NCI-H146 treated with DMSO at 0.1 percent for 48 hours (cell line): Measurements from ENCODE around the gene EPHB1.
"Not testable (repeated sequence)": the region's sequence is repeated elsewhere in the genome, so short reads cannot be mapped to it uniquely, and the experiment has no call there.

ENCODE experiments used
- DNase-seq: peaks from one replicate; lab custom pipeline; 2025; ENCODE audit not compliant: unreplicated experiment; lab: John Stamatoyannopoulos, UW

EPHB1 gene

DNA sequence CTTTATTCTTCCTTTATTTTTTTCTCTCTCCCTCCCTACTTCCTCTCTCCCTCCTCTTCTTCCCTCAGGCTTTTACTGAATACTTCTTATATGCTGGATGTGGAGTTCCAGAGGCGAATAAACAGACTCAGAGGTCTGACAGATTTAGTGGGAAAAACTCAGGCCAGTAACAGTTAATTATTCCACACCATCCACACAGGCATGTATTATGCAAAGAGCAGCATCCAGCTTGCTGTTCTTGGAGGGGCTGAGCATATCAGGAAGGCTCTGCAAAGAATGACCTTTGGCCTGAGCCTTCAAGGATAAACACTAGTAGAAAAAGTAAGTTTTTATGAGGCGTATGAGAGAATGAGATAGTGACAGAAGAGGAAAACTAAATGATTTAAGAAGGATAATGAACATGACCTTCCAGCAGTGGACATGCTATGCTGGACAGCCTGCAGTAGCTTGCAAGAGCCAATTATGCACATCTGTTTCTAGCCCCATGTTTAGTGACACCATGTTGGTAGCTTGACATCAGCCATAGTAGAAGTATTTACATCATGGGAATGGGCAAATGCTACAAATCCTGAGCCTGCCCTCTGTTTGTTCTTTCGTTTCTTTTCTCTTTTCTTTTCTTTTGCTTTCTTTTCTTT lies 387.4 kb downstream of the EPHB1 start:
- DNase-seq: no peak

DNA sequence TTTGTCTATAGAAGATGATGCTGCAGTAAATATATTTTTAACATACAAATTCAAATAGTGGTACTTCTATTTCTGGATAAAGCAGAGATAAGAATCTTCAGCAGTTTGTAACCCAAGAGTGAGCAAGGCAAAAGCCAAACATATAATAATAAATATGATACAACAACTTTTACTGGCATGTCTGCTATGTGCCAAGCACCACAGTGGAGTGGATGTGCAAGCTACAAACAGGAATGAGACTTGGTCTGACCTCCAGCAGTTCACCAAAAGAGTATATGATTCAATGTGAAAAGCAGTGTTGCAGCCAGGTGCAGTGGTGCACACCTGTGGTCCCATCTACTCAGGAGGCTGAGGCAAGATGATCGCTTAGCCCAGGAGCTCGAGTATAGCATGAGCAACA lies 395.6 kb downstream of the EPHB1 start:
- no peak for DNase-seq

DNA sequence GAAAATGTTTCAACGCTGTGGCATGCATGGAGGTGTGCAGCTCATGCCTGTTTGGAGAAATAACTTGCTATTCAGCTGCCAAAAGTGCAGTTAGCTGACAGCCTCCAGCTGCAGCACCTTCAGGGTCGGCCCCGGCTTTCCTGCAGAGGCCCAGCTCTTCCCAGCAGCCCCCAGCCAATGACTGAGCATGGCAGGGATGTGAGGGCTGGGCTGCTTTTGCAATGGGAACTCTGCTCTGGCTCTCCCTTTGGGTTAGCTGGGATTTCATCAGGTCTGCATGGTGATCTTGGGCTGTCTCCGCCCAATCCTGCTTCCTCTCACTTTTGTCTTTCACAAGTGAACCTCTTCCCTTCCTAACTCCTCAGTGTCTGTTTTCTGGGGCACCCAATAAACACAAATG lies 396.6 kb downstream of the EPHB1 start:
- no peak for DNase-seq

DNA sequence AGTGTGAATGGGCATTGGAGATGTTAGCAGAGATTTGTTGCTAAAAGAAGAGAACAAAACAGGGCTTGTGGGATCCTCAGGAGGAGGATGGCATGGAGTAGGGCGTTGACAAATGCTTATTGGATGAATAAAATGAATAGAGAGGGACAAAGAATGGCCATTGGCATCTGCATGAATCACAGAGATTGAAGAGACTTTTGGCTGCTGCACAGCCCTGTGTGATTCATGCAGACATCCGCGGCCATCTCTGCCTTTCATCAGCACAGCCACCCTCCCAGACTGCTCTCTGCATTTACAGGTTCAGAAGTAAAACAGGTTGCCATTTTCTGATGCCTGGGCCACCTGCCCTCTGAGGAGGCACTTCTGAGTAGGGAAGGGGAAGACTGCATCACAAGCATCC lies 397.9 kb downstream of the EPHB1 start:
- DNase-seq: no peak

DNA sequence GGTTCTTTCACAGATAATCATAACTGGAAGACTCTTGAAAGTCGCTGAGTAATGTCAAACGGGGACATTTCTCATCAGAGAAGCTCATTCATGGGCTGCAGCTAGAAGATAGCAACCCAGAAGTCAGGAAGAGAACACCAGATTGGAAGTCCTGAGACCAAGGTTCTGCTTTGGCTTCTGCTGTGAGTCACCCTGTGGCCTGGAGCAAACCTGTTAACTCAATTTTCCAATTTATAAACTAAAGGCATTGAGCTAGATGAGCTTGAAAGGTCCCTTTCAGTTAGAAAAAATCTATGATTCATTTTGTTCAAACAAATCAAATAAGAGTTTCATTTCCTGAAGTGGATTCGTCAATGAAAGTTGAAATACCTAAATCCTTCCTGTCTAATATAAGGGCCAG lies 402.2 kb downstream of the EPHB1 start:
- no peak for DNase-seq

DNA sequence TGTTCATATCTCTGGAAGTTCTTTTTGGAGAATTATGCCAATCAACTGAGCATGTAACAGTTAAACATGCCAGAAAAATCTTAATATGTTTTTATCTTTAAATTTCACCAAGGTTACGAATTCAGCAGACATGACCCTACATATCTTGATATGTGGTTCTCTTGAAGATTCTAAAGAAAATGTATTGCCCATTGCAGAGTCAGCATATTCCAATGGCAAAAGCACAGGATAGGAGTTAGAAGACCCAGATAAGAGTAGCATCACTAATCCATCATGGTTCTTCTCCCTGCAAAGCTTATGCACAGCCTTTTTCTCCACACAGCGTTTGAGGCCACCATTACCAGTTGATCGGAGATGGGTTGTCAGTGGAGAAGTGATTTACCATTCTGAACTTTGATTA lies 402.8 kb downstream of the EPHB1 start:
- no peak for DNase-seq

DNA sequence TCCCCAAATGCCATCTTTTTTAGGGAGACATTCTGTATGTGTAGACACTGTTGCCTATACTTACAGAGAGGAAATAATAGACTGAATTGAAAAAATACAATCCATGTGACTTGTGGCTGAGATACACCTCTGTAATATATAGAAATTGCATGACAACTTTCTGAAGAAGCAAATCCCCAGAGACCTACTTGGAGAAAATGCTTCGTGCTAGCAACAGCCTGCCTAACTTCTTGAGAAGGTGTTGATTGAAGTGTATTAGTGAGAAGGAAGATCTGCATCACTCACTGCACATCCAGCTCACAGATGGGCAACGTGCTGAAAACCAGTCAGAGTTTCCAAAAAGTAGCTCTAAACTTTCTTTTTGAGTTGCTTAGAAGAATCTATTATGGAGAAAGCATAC lies 404.1 kb downstream of the EPHB1 start:
- DNase-seq: no peak

DNA sequence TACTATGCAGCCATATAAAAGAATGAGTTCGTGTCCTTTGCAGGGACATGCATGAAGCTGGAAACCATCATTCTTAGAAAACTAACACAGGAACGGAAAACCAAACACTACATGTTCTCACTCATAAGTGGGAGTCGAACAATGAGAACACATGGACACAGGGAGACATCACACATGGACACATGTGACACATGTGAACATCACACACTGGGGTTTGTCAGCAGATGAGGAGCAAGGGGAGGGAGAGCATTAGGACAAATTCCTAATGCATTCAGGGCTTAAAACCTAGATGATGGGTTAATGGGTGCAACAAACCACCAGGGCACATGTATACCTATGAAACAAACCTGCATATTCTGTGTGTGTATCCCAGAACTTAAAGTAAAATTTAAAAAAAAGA lies 408.0 kb downstream of the EPHB1 start:
- DNase-seq: no peak

DNA sequence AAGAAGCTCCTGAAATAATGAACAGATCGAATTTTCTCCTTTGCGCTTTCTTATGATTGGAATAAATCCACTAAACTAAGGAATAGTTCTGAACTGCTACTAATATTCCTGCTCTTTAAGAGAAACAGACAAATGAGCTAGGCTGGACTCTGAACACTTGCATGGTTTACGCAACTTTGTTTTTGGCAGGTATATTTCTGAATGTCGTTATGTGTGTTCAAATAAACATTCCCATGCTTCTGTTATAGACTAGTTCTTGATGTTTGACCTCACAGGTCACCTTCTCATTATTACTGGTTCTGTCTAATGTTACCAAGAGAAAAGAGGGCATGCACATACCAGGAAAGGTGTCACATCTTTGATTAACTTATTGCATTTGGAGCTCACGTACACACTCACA lies 418.2 kb downstream of the EPHB1 start:
- DNase-seq: no peak

DNA sequence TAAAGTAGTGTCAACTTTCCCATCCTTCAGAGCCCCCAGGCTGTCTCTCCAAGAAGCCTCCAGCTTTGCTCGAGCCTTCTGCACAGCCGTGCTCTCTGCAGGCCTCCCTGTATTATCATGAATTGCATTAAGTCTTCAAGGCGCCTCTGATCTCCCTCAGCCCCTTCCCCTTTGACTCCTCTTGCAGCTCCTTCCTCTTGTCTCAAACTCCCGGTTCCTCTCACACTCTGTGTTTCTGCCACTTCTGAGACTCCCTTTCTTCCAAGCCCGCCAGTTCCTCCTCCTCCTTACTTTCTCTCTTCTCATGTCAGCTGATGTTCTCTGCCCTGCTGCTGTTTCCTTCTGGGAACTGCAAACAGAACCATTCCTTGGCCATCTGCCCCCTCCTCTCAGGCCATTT lies 418.8 kb downstream of the EPHB1 start:
- DNase-seq: no peak

DNA sequence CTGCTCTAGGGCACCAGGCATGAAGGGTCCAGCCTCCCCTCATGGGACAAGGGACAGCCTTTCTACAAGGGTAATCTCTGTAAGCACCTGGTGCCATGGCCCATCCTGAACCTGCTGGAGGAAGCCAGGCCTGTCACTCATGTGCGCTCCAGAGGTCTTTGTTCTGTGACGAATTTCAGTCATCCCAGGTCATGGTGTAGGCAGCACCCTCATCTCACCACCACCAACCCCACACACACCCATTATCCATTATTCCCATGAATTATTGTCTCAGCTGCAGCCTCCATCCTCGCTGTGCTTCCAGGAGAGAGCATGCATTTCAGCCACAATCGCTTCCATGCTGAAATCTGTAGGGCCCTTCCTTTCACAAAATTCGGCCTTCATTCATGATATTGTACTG lies 419.3 kb downstream of the EPHB1 start:
- DNase-seq: no peak

DNA sequence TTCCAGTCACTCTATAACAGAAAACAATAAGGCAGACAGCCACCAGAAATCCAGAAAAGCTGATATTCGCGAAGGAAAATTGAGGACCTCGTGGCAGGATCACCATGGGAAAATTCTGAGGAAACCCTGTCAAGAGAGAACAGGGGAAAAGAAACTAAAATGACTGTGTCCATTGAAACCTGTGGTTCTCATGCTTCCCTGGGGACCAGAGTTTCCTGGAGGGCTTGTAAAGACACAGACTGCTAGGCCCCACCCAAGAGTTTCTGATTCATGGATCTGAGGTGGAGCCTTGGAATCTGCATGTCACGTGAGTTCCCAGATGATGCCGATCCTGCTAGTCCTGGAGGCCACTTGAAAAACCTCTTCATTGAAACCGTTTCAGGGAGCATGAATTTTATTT lies 420.5 kb downstream of the EPHB1 start:
- no peak for DNase-seq

DNA sequence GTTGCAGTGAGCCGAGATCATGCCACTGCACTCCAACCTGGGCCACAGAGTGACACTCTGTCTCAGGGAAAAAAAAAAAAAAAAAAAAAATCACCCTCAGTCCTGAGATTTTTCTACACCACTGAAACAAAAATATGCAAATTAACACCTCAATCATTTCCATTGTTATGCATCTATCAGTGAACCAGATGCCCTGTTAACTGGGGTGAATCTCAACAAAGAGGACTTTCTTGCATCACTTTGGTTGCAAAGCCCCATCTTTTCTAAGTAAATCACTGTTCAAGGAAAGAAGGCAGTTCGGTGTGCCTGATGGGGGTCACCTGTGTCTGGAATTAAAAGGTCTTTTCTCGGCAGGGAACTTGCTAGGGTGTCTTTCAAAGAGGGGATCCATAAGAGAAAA lies 421.6 kb downstream of the EPHB1 start:
- no peak for DNase-seq

DNA sequence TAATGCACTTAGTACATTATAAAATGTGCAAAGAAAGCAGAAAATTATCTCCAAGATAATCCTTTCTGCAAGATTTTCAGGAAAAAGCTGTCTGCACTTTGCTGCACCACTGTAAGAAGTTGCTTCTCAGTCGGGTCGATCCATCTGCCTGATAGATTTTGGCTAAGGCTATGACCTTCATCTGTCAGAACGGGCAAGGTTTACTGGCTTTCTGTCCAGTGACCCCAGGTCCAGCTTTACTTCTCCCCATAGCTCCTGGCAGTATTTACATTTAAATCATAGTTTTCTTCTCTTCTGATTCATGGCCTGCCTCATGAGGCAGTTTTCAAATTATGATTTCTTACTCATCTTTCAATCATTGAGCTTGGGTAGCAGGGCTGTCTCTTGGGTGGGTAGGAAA lies 422.7 kb downstream of the EPHB1 start:
- no peak for DNase-seq

DNA sequence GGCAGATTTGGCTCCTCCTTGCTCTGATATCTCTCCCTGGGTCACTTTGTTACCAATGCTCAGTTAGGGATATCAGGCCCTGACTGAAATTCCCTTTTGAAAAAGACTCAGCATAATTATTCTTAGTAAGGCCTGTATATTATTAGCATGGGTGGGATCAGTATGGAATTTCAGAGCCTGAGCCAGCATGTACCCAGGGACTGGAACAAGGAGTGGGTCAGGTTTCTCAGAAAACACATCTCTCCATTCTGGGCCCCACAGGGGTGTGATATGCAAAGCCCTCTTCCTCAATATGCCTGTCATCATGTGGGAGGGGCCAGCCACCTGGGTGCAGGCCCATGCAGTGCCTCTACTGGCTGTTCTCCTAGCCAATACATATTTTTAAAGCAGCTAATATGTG lies 423.2 kb downstream of the EPHB1 start:
- peak; percentile 25 for DNase-seq

DNA sequence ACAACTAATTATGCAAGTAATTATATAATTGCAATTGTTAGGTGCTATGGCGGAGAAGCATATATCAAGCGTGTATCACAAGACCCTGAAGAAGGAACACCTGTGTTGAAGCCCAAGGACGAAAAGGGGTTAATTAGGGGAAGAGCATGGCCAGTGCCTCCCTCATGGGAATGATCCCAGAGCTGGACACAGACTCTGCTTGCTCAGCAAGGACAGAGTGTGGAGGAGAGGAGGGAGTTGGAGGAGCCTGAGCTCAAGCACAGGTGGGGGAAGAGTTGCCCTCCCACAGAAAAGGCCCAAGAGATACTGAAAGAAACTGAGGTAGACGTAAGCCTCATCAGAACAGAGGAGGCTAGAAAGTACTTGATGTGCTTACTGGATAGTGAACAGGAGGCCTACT lies 423.7 kb downstream of the EPHB1 start:
- DNase-seq: no peak

DNA sequence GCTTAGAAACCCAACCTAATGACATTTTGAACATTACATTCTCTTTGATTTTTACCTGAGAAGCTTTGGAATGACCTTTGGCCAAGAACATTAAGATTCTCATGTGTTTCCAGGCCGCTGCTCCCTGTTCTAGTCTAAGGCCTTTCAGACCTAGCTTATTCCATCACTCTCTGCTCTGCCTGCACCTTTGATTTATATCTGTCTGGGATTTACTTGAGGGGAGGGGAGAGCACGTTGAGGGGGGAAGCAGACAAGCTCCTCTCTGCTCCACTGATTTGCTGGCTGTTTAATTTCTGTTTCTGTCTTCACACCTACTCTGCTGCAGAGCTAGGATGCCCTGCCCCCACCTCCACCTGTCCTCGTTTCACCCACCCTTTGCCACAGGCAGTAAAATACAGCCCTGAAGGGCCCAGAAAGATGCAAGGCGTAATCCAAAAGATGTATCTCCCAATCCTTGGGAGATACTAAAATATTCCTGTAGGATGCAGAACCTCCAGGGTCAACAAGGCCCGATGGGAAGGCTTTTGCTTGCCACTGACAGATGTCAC lies 429.8 kb downstream of the EPHB1 start:
- DNase-seq: no peak

DNA sequence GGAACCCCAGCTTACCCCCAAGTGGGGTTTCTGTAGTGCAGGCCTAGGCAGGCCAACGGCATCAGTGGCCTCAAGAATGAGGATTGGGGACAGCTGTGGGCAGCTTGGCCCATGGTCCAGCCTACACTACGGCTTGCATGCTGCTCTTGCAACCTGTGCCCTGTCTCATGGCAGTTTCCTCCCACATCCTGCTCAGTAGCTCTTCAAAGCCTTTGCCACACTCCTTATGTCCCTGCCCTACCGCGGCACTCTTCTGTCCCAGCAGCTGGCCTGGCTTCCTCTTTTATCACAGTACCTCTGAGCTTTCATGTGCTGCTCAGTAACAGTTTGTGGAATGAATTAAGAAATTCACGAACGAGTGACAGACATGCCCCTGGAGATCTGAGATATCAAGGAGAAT lies 431.0 kb downstream of the EPHB1 start:
- no peak for DNase-seq

DNA sequence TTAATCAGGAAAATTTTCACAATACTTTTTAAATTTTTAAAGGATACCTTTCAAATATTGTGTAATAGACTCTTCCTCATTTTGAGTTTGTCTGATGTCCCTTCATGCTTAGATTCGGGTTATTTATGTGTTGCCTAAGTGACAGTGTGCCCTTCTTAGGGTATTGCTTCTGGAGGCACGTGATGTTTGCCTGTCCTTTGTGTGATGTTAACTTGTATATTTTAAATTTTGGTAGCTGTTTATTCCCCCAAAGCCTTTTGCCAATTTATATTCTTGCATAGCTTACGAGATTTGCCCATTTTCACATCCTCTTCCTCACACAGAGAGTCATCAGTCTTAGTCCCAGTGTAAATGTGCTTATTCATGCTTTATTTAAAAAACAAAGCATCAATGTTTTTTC lies 433.1 kb downstream of the EPHB1 start:
- no peak for DNase-seq

DNA sequence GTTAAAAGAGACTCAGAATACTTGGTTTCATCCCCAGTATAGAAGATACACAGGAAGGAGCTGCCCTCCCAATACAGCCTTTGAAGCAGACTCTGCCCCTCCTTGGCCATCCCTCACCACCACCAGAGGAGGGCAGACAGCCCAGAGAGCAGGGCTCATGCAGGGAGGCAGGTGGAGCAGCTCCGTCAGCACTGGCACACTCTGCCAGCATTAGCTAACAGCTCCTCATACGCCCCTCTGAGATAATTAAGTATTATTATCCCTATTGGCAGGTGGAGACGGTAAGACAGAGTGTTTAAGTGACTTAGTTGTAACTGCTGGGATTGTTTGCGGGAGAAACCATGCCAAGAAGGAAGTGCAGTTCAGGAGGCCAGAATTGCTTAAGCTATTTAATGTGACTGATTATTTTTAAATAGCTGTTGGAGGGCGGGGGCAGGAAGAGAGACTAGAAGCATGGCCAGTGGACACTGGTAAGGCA lies 434.0 kb downstream of the EPHB1 start:
- peak; percentile 100 for DNase-seq

DNA sequence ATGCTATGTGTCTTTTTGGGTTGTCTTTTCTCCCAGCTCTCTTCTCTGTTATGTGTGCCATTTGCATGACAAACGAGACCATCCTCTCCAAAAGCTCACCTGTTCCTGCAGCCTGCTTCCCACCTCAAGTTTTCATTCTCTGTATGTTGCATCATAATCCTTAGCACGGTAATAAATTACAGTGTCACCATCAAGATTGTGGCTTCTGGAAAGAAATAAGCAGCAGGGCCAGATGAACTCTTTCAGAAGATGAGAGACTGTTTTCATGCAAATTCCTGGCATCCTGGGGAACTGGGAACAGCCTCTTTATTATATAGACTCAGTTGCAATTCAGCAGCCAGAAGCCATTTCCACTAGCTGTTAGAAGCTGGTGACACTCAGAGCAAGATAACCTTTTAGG lies 436.7 kb downstream of the EPHB1 start:
- DNase-seq: peak; percentile 95

DNA sequence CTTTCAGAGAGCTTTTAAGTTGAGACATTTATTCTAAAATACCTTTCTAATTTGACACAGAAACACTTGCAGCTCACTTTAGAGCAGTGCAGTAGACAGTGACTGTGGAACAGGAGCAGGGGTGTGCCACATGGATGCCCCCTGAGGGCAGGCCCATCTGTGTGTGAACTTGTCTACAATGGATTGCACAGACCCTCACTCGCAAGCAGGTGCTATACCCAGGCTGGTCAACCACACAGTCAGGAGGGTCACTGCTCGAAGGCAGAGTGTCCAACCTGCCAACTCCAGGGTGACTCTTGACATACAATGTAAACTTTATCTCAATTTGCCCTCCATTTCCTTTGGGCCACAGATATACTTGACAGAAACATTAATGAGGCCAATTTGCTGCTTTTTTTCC lies 437.2 kb downstream of the EPHB1 start:
- DNase-seq: no peak

DNA sequence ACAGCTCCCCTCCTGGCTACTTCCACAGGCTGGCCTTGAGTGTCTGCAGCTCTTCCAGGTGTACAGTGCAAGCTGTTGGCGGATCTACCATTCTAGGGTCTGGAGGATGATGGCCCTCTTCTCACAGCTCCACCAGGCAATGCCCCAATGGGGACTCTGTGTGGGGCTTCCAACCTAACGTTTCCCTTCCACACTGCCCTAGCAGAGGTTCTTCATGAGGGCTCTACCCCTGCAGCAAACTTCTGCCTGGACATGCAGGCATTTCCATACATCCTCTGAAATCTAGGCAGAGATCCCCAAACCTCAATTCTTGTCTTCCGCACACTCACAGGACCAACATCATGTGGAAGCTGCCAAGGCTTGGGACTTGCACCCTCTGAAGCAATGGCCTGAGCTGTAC lies 438.4 kb downstream of the EPHB1 start:
- DNase-seq: not testable (repeated sequence)
